Activated T-cell treated with anti-CD3 and anti-CD28 coated beads, Interleukin-2, amount 50 U/mL, for 72 hours (primary cell): ENCODE data around the gene SYCE3. TPM values are rescaled to one million over a fixed set of nuclear protein-coding genes. Genes with fewer than 3 reads are reported as not detected.

Experiments used
- ATAC-seq, 2 donors: fragments of 150-1000 bp; cut with Tn5 transposase; replicated peaks in 1 of 2; 2 replicates each; pipeline ENCODE4 v1.10.0; 2021; ENCODE audit warnings: moderate library complexity in 2 of 2, mild to moderate bottlenecking in 1 of 2
- DNase-seq, 2 donors: peaks; one replicate each; pipeline ENCODE4 v3.0.0; 2021 to 2022; ENCODE audit warnings: mixed read lengths in 1 of 2
- H3K27ac Mint-ChIP-seq: one replicate; pipeline ENCODE4 v1.8.0; 2022; ENCODE audit warnings: mild to moderate bottlenecking, moderate library complexity, mixed read lengths
- H3K27me3 Mint-ChIP-seq: one replicate; pipeline ENCODE4 v1.8.0; 2022; ENCODE audit warnings: low read depth, mixed read lengths
- H3K36me3 Mint-ChIP-seq, 2 donors: one replicate each; pipeline ENCODE4 v1.8.0; 2022; ENCODE audit warnings: mixed read lengths in 2 of 2, mild to moderate bottlenecking in 1 of 2; ENCODE audit not compliant: insufficient read depth in 2 of 2
- H3K4me1 Mint-ChIP-seq: one replicate; pipeline ENCODE4 v1.8.0; 2022; ENCODE audit warnings: low read depth, mixed read lengths
- H3K4me3 Mint-ChIP-seq, 2 donors: one replicate each; pipeline ENCODE4 v1.8.0; 2022; ENCODE audit warnings: mild to moderate bottlenecking in 2 of 2, mixed read lengths in 2 of 2, moderate library complexity in 2 of 2
- H3K9me3 Mint-ChIP-seq, 2 donors: one replicate each; pipeline ENCODE4 v1.8.0; 2022; ENCODE audit warnings: mixed read lengths in 2 of 2
- total RNA-seq, 2 donors: library from RNA; stranded (reverse); gene quantifications; one replicate each; pipeline ENCODE4 v1.2.3, GENCODE V29; 2022

SYCE3 gene
- total RNA-seq, 2 donors from 2014 or later, result 1.7 TPM

GRCh38 chr22:50518606-50519005 lies 44.1 kb downstream of the SYCE3 start:
- Mint-ChIP-seq H3K27ac (no peak overlapping the region), H3K36me3 (peaks cover 3 to 29% of the 10 kb centered on the region in 2 donors), H3K4me3 (no peak overlapping the region), H3K27me3 (no peaks in the 10 kb centered on the region), H3K4me1 (peaks cover 25% of the 10 kb centered on the region), H3K9me3 (no peaks in the 10 kb centered on the region)
- no peak for DNase-seq
- ATAC-seq, result no peak

DNA sequence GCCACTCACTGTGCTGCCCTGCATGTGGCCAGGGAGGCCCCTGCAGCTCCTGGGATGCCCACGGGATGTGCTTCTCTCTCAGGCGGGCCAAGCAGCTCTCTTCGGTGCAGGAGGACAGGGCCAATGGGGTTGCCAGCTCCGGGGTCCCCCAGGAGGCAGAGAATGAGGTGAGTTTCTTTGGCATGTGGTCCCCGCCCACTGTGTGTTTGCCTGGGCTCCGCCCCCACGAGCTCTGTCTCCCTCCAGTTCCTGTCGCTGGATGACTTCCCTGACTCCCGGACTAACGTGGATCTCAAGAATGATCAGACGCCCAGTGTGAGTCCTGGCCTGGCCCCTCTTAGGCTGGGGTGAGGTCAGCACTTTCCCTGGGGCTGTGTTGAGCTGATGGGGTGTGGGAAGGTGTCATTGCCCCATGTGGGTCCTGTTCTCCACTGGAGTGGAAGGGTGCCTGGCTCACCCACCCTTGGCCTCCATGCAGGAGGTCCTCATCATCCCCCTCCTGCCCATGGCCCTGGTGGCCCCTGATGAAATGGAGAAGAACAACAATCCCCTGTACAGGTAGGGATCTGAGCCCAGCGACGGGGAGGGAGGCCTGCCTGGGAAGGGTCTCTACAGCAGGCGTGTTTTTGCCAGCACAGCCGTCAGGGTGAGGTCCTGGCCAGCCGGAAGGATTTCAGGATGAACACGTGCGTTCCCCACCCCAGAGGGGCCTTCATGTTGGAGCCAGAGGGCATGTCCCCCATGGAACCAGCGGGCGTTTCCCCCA lies 45.0 kb downstream of the SYCE3 start:
- H3K36me3 Mint-ChIP-seq, result peaks cover 3 to 27% of the 10 kb centered on the region in 2 donors
- peaks cover 26% of the 10 kb centered on the region for H3K4me1 Mint-ChIP-seq
- no peak for DNase-seq
- ATAC-seq, result no peak
- H3K4me3 Mint-ChIP-seq, result no peak overlapping the region
- H3K27me3 Mint-ChIP-seq, result no peaks in the 10 kb centered on the region
- no peak overlapping the region for H3K27ac Mint-ChIP-seq
- no peaks in the 10 kb centered on the region for H3K9me3 Mint-ChIP-seq

DNA sequence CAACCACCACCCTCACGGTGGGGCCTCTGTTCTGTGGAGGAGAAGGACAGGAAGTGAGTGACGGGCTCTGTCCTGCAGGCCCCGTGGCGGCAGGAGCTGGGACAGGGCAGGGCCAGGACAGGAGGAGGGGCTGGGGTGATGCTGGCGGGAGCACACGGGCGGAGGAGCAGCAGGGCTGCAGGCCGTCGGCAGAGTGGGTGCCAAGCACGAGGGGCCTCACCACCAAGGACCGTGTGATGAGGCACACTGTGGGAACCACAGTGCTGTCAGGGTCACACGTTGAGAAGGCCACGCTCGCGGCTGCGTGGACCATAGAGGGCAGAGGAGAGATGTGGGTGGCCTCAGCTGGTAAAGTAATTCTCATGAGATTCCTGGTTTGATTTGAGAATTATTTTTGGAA lies 45.8 kb downstream of the SYCE3 start:
- no peak for ATAC-seq
- no peaks in the 10 kb centered on the region for H3K27me3 Mint-ChIP-seq
- H3K4me1 Mint-ChIP-seq, result peaks cover 34% of the 10 kb centered on the region
- DNase-seq, result no peak
- H3K27ac Mint-ChIP-seq, result no peak overlapping the region
- H3K9me3 Mint-ChIP-seq, result no peaks in the 10 kb centered on the region
- H3K4me3 Mint-ChIP-seq, result no peak overlapping the region
- peaks cover 6 to 32% of the 10 kb centered on the region in 2 donors for H3K36me3 Mint-ChIP-seq

DNA sequence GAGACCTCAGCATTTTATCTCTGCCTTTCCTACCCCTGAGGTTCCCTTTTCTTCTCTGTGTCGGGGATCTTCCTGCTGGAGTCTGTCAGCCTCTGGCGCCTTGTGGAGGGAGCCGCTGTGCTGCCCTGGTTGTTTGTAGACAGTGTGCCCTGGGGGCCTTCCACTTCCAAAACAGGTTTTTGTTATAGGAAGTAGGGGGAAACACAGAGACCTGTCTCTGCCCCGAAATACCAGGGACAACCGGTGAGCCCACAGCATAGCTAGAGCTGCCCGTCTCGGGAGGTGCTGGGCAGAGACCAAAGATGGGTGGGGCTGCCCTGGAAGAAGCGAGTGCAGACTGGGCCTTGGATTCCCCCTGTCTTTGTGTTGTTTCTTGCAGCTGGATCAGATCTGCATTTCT lies 46.7 kb downstream of the SYCE3 start:
- ATAC-seq, result no peak
- Mint-ChIP-seq H3K4me3 (no peak overlapping the region), H3K9me3 (no peaks in the 10 kb centered on the region), H3K36me3 (peaks cover 6 to 31% of the 10 kb centered on the region in 2 donors), H3K27me3 (no peaks in the 10 kb centered on the region), H3K4me1 (peaks cover 38% of the 10 kb centered on the region), H3K27ac (no peak overlapping the region)
- DNase-seq, result no peak

- Mint-ChIP-seq H3K4me3 (no peak overlapping the region), H3K27me3 (no peaks in the 10 kb centered on the region), H3K9me3 (no peaks in the 10 kb centered on the region), H3K4me1 (peaks cover 60% of the 10 kb centered on the region), H3K36me3 (peaks cover 6 to 24% of the 10 kb centered on the region in 2 donors), H3K27ac (no peak overlapping the region)
- ATAC-seq (no peak), DNase-seq (no peak)
Measured at GRCh38 chr22:50513175-50513574, 49.5 kb downstream of the SYCE3 start.

GRCh38 chr22:50508897-50509296 lies 53.8 kb downstream of the SYCE3 start:
- H3K36me3 Mint-ChIP-seq, result peaks cover 3 to 14% of the 10 kb centered on the region in 2 donors
- no peaks in the 10 kb centered on the region for H3K9me3 Mint-ChIP-seq
- peak overlapping the region; percentile 85 to 89 for H3K4me3 Mint-ChIP-seq
- DNase-seq (no peak), ATAC-seq (no peak)
- peaks cover 43% of the 10 kb centered on the region for H3K4me1 Mint-ChIP-seq
- H3K27ac Mint-ChIP-seq, result peak overlapping the region; percentile 70
- H3K27me3 Mint-ChIP-seq, result no peaks in the 10 kb centered on the region

DNA sequence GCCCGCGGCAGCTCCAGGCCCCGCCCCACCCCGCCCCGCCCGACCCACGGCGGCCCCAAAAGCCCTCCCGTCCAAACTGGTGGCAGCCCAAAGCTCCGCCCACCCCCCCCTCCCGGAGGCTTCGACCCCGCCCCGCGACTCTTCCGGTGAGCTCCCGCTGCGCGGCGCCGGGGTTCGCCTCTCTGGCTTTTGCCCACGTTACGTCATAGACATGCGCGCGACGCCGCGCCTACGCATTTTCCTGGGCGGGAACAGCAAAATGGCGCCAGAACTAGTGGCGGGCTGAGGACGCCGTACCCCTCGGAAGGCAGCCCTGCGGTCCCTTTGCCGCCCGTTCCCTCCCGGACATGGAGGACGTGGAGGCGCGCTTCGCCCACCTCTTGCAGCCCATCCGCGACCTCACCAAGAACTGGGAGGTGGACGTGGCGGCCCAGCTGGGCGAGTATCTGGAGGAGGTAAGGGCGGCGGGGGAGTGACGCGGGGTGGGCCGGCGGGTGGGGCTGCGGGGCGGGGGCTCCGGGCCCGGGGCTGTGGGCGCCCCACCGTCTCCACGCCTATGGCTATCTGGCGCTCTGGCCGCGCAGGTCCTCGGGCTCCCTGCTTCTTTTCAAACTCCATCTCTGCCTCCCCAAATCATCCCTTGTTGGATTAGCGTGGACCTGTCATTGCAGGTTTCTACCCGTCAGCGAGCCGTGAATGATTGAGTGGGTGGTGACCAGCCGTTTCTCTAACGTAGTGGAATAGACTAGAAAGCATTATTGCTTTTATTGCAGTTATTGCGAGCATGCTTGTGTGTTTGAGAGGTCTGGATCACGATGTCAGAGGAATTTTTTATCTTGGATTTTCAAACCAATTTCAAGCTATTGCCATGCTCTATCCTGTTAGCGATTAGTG lies 54.5 kb downstream of the SYCE3 start, which contains the start of gene NCAPH2:
TSS of gene NCAPH2 (plus strand) at position 234 of the 894 bp plus-strand sequence. CDS start at position 348, 114 bp downstream.
- no peaks in the 10 kb centered on the region for H3K9me3 Mint-ChIP-seq
- peaks cover 38% of the 10 kb centered on the region for H3K4me1 Mint-ChIP-seq
- peak within 1 kb of the TSS; percentile 89 to 97 for H3K4me3 Mint-ChIP-seq
- peak; percentile 76 for ATAC-seq
- peaks cover 3 to 13% of the 10 kb centered on the region in 2 donors for H3K36me3 Mint-ChIP-seq
- H3K27me3 Mint-ChIP-seq, result no peaks in the 10 kb centered on the region
- DNase-seq, result peak; percentile 98
- peak within 1 kb of the TSS; percentile 75 for H3K27ac Mint-ChIP-seq

GRCh38 chr22:50507421-50507990 lies 55.2 kb downstream of the SYCE3 start, which contains the start of gene LMF2:
TSS of gene LMF2 (minus strand) at chr22:50507702. CDS start at chr22:50507675, 27 bp downstream.
- peak; percentile 86 for ATAC-seq
- Mint-ChIP-seq H3K36me3 (peaks cover 3 to 10% of the 10 kb centered on the region in 2 donors), H3K27ac (peak within 1 kb of the TSS; percentile 75), H3K4me3 (peak within 1 kb of the TSS; percentile 89 to 97), H3K4me1 (peaks cover 32% of the 10 kb centered on the region), H3K27me3 (no peaks in the 10 kb centered on the region), H3K9me3 (no peaks in the 10 kb centered on the region)
- DNase-seq, result peak; percentile 91 to 93

DNA sequence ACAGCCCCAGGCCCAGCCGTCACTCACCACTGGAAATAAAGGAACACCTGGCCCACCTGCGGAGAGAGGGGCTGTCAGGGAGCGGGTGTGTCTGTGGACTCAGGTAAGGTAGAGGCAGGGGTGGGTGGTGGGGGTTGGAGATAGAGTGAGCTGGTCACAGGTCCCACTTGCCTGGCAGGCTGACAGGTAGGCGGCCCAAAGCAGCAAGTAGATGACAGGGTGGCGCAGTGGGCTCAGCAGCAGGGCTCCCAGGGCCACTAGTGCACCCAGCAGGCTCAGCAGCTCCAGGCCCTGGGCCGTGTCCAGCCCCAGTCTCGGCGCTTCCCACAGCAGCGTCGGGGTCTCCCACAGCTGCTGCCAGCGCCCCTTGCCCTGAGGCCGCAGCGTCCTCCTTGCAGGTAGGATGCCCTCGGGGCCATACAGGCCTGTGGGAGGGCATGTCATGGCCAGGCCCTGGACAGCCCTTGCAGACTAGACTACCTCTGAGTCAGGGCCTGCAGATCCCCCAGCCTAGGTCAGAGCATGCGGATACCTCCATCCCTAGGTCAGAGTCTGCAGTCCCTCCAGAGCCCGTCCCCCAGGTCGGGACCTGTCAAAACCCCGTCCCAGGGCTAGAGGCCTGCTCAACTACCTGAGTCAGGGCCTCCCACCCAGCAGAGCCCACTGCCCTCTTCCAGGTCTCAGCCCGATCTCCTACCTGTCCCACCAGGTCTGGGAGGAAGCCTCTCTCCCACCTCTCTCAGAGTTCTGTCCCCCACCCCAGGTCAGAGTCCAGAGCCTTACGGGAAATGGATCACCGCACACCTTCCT lies 55.9 kb downstream of the SYCE3 start:
- H3K27me3 Mint-ChIP-seq, result no peaks in the 10 kb centered on the region
- DNase-seq, result no peak
- no peak for ATAC-seq

DNA sequence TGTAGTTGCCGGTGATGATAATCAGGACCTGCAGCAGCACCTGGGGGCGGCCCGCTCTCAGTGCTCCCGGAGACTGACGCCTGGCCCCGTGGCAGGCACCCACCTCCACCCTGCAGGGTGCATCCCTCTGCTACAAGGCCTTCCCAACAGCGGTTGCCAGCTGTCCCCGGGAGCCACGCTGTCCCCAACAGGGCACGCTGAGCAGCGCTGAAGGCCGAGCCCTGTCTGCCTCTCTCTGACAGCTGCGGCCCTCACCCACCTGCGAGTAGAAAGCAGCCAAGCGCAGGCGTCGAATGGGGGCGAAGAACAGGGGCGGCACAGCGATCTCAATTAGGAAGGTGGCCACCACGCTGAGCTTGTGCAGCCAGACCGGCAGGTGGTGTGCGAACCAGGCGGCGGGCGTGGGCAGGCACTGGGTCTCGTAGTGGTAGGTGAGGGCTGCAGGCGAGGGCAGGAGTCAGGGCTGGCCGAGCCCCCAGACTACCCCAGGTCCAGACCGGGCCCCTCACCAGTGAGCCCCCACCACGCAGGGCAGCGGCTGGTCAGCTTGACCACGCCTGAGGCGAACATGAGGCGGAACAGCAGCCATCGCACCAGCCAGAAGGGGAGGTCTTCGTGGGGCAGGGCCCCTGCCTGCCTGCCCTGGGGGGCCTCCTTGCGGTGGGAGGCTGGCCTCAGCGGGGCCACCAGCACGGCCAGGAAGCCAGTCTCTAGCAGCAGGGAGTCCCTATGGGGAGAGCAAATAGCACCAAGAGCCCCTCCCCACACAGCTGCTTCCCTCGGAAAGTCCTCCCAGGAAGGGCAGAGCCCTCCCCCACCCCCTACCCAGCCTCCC lies 56.7 kb downstream of the SYCE3 start:
- DNase-seq, result no peak
- peak overlapping the region; percentile 89 to 97 for H3K4me3 Mint-ChIP-seq

More for the DNA sequence above, 55.9 kb downstream of the SYCE3 start:
- peak overlapping the region; percentile 89 to 97 for H3K4me3 Mint-ChIP-seq
- H3K36me3 Mint-ChIP-seq, result peaks cover 0 to 7% of the 10 kb centered on the region in 2 donors
- H3K9me3 Mint-ChIP-seq, result no peaks in the 10 kb centered on the region
- peak overlapping the region; percentile 69 for H3K27ac Mint-ChIP-seq
- peaks cover 25% of the 10 kb centered on the region for H3K4me1 Mint-ChIP-seq

DNA sequence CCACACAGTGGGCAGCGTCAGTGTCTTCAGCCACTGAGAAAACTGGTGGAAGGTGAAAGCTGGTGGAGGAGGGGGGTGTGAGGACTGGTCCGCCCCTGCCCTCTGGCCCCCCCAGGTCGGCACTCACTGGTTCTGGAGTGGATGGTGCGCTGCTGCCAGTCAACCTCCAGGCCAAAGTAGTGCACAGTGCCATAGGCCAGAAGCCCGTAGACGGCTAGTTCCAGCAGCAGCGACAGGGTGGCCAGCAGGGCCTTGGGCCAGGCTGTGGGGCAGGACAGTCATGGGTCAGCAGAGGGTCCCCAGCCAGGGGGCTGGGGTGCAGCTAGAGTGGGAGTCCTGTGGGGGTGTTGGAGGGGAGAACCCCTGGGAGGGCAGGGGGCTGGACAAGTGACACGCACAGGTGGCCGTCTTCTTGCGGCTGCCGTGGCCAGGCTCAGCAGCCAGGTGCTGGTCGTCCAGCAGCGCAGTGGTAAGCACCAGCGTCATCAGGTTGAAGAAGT lies 57.4 kb downstream of the SYCE3 start:
- Mint-ChIP-seq H3K4me3 (peak overlapping the region in 1 of 2 donors; percentile 36), H3K27me3 (no peaks in the 10 kb centered on the region), H3K4me1 (peaks cover 17% of the 10 kb centered on the region), H3K27ac (no peak overlapping the region), H3K9me3 (no peaks in the 10 kb centered on the region), H3K36me3 (peaks cover 0 to 4% of the 10 kb centered on the region in 2 donors)
- DNase-seq (no peak), ATAC-seq (no peak)

More for the DNA sequence above, 56.7 kb downstream of the SYCE3 start:
- peaks cover 22% of the 10 kb centered on the region for H3K4me1 Mint-ChIP-seq
- peaks cover 0 to 7% of the 10 kb centered on the region in 2 donors for H3K36me3 Mint-ChIP-seq
- ATAC-seq, result no peak
- no peaks in the 10 kb centered on the region for H3K27me3 Mint-ChIP-seq
- no peak overlapping the region for H3K27ac Mint-ChIP-seq
- H3K9me3 Mint-ChIP-seq, result no peaks in the 10 kb centered on the region
